Left renal pelvis (tissue), 4 donors: ENCODE results near the gene NET1. TPM values are rescaled to one million over a fixed set of nuclear protein-coding genes. Genes with fewer than 3 reads are reported as not detected.
"Not testable (repeated sequence)": the region's sequence is repeated elsewhere in the genome, so short reads cannot be mapped to it uniquely, and the experiment has no call there.

Experiments used
- DNase-seq, 4 donors: peaks; one replicate each; pipeline ENCODE4 v3.0.0-alpha.2; 2013; ENCODE audit warnings: low read depth in 4 of 4, low spot score in 3 of 4
- polyA plus RNA-seq, 4 donors: library from polyadenylated mRNA; unstranded; fragments of 120-200 nt; gene quantifications; one replicate each; pipeline ENCODE4 v1.2.1, GENCODE V29; 2013; ENCODE audit not compliant: insufficient read length in 4 of 4

NET1 gene
- polyA plus RNA-seq, 4 donors, result 39.6 to 148 (median 133) TPM

- no peak for DNase-seq
These were observed 15.6 kb upstream of the NET1 start for GRCh38 chr10:5396556-5397300.

- DNase-seq, result no peak
These were observed 13.0 kb upstream of the NET1 start for GRCh38 chr10:5399332-5399731.

- no peak for DNase-seq
These were observed 11.7 kb upstream of the NET1 start for GRCh38 chr10:5400468-5401240.

- DNase-seq, result no peak
These were observed 9.6 kb upstream of the NET1 start for GRCh38 chr10:5402798-5403197.

- DNase-seq, result no peak
These were observed 7.9 kb upstream of the NET1 start, which contains the start of gene TUBAL3 for GRCh38 chr10:5404208-5405041. TSS of gene TUBAL3 (minus strand) at chr10:5404828. CDS start at chr10:5404792, 36 bp downstream.

- no peak for DNase-seq
These were observed 5.4 kb upstream of the NET1 start for GRCh38 chr10:5406918-5407317.

GRCh38 chr10:5410787-5411186 is 1.6 kb upstream of the NET1 start:
- DNase-seq, result not testable (repeated sequence)

- no peak for DNase-seq
These were observed 448 bp upstream of the NET1 start for GRCh38 chr10:5411941-5412276.

- no peak for DNase-seq
These were observed 918 bp downstream of the NET1 start for GRCh38 chr10:5413012-5413938.

GRCh38 chr10:5416981-5417380 is 4.6 kb downstream of the NET1 start:
- DNase-seq, result no peak

GRCh38 chr10:5418584-5418983 is 6.2 kb downstream of the NET1 start:
- DNase-seq, result no peak

GRCh38 chr10:5419466-5420094 is 7.2 kb downstream of the NET1 start:
- DNase-seq, result no peak

GRCh38 chr10:5423771-5424170 is 11.4 kb downstream of the NET1 start:
- DNase-seq, result no peak

GRCh38 chr10:5424751-5425150 is 12.4 kb downstream of the NET1 start:
- no peak for DNase-seq

- no peak for DNase-seq
These were observed 15.8 kb downstream of the NET1 start for GRCh38 chr10:5428133-5428532.

- no peak for DNase-seq
These were observed 20.8 kb downstream of the NET1 start for GRCh38 chr10:5433182-5433581.

GRCh38 chr10:5434017-5434753 is 21.8 kb downstream of the NET1 start:
- DNase-seq, result no peak

GRCh38 chr10:5435328-5435727 is 23.0 kb downstream of the NET1 start:
- no peak for DNase-seq

- DNase-seq, result no peak
These were observed 27.8 kb downstream of the NET1 start for GRCh38 chr10:5440206-5440605.
